ENCODE results near the gene PHF2. TPM values are rescaled to one million over a fixed set of nuclear protein-coding genes. Genes with fewer than 3 reads are reported as not detected.
A peak's percentile ranks its signal among the peaks of the same experiment; 100 is the strongest.
"Not testable (repeated sequence)": the region's sequence is repeated elsewhere in the genome, so short reads cannot be mapped to it uniquely, and the experiment has no call there.

The PHF2 gene
- total RNA-seq, 3 donors from 2014 or later = 24.8 to 26.9 (median 25.9) TPM

DNA sequence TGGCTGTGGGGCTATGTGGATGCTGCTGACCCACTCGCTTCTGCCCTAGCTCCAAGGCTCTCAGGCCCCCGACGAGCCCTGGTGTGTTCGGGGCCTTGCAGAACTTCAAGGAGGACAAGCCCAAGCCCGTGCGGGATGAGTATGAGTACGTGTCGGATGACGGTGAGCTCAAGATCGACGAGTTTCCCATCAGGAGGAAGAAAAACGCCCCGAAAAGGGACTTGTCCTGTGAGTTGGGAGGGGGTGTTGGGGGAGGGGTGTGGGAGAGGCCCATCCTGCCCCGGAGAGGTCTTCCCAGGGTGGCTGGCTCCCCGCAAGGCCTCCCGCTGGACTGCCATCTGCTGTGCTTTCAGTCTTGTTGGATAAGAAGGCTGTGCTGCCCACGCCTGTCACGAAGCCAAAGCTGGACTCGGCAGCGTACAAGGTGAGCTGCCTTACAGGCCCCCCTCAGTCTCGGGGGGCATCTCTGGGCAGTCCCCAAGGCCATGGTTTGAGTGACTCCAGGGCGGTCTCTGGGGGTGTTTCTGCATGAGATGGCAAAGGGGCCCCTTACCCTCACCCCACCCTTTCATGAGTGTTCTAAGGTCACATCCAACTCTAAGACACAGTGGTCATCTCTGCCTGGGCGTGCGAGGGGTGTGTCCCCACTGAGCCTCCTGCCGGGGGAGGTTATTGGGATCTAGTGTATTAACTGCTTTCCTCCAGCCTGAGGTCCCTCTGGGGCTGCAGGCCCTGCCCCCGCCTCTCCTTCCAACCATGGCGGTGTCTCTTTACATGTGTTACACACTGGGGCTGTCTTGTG is 89.5 kb downstream of the PHF2 start:
- no peaks in the 10 kb centered on the region for H3K27me3 ChIP-seq
- no peak overlapping the region for H3K4me3 ChIP-seq
- DNase-seq (ENCODE audit: low spot score in 2 of 2) = peak in 1 of 2 donors; percentile 45
- H3K27ac ChIP-seq = no peak overlapping the region
- TF ChIP-seq POLR2A (IDR thresholded peaks at IDR 0.05) (no peak), POLR2AphosphoS5 (IDR thresholded peaks at IDR 0.05) (no peak)
- TF ChIP-seq, protein P1, sequence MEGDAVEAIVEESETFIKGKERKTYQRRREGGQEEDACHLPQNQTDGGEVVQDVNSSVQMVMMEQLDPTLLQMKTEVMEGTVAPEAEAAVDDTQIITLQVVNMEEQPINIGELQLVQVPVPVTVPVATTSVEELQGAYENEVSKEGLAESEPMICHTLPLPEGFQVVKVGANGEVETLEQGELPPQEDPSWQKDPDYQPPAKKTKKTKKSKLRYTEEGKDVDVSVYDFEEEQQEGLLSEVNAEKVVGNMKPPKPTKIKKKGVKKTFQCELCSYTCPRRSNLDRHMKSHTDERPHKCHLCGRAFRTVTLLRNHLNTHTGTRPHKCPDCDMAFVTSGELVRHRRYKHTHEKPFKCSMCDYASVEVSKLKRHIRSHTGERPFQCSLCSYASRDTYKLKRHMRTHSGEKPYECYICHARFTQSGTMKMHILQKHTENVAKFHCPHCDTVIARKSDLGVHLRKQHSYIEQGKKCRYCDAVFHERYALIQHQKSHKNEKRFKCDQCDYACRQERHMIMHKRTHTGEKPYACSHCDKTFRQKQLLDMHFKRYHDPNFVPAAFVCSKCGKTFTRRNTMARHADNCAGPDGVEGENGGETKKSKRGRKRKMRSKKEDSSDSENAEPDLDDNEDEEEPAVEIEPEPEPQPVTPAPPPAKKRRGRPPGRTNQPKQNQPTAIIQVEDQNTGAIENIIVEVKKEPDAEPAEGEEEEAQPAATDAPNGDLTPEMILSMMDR (IDR thresholded peaks at IDR 0.05) = no peak
- no peaks in the 10 kb centered on the region for H3K36me3 ChIP-seq
- no peaks in the 10 kb centered on the region for H3K4me1 ChIP-seq
- intact Hi-C loops (cut with DNase I; ENCODE audit: low total_unique reads) = loop anchor here (5.0 kb wide), 1 partner anchor 1796 kb away; no protein-coding TSS in a partner anchor
- H3K9me3 ChIP-seq = no peaks in the 10 kb centered on the region

DNA sequence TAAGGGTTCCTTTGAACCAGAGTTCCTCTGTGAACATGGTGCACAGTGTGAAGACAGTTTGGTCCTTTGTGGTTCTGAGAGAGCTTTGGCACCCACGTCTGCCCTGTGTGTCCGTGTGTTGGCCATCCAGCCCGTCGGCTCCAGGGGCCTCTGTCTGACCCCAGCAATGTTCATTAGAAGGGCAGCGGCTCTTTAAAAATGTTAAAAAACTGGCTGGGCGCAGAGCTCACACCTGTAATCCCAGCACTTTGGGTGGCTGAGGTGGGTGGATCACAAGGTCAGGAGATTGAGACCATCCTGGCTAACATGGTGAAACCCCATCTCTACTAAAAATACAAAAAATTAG is 90.0 kb downstream of the PHF2 start:
- H3K4me1 ChIP-seq, H3K9me3 ChIP-seq, H3K36me3 ChIP-seq, H3K27ac ChIP-seq, H3K27me3 ChIP-seq, H3K4me3 ChIP-seq: not testable (repeated sequence)
- intact Hi-C loops (cut with DNase I; ENCODE audit: low total_unique reads) = loop anchor here (5.0 kb wide), 1 partner anchor 1796 kb away; no protein-coding TSS in a partner anchor
- peak in 1 of 2 donors; percentile 22 for DNase-seq (ENCODE audit: low spot score in 2 of 2)

DNA sequence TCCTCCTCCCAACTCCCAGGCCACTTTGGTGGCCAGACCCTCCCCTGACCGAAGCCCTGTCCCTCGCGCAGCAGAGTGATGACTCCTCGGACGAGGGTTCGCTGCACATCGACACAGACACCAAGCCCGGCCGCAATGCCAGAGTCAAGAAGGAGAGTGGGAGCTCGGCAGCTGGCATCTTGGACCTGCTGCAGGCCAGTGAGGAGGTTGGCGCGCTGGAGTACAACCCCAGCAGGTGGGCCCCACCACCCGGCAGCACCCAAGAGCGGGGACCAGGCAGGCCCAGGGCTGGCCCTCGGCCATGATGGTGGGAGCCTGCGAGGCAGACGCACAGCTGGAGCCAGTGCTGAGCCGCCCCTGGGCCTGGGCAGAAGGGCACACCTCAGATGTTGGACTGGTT is 90.6 kb downstream of the PHF2 start:
- intact Hi-C loops (cut with DNase I; ENCODE audit: low total_unique reads) = loop anchor here (5.0 kb wide), 1 partner anchor 1795 kb away; no protein-coding TSS in a partner anchor
- Histone ChIP-seq H3K4me1 (no peaks in the 10 kb centered on the region), H3K36me3 (no peaks in the 10 kb centered on the region), H3K27me3 (no peaks in the 10 kb centered on the region), H3K9me3 (no peaks in the 10 kb centered on the region), H3K4me3 (no peak overlapping the region), H3K27ac (no peak overlapping the region)
- DNase-seq (ENCODE audit: low spot score in 2 of 2) = peak in 1 of 2 donors; percentile 27
- TF ChIP-seq POLR2A (IDR thresholded peaks at IDR 0.05) (no peak), POLR2AphosphoS5 (IDR thresholded peaks at IDR 0.05) (no peak)
- TF ChIP-seq, protein P1 (IDR thresholded peaks at IDR 0.05) = no peak

DNA sequence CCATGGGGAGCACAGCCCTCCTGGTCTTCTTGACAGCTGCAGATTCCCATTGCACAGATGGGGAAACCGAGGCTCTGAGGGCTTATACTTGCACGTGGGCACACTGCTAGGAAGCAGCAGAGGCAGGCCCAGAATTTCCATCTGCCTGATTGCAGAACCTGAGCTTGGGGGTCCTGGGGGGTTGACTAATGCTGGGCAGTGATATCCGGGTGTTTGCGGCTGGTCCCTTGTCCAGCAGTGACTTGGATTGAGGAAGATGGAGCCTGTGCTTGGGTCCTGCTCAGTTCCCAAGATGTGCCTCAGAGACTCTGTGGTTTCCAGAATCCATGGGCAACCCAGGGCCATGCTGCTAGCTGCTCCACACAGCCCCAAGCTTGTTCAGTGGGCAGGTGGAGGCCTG is 91.2 kb downstream of the PHF2 start:
- Histone ChIP-seq H3K27ac (no peak overlapping the region), H3K9me3 (no peaks in the 10 kb centered on the region), H3K27me3 (no peaks in the 10 kb centered on the region), H3K36me3 (no peaks in the 10 kb centered on the region), H3K4me1 (no peaks in the 10 kb centered on the region), H3K4me3 (no peak overlapping the region)
- intact Hi-C loops (cut with DNase I; ENCODE audit: low total_unique reads) = loop anchor here (5.0 kb wide), 1 partner anchor 1795 kb away; no protein-coding TSS in a partner anchor
- TF ChIP-seq POLR2A (IDR thresholded peaks at IDR 0.05) = no peak
- TF ChIP-seq POLR2AphosphoS5 (IDR thresholded peaks at IDR 0.05) = no peak
- TF ChIP-seq, protein P1 (IDR thresholded peaks at IDR 0.05) = no peak
- DNase-seq (ENCODE audit: low spot score in 2 of 2) = peak in 1 of 2 donors; percentile 28

DNA sequence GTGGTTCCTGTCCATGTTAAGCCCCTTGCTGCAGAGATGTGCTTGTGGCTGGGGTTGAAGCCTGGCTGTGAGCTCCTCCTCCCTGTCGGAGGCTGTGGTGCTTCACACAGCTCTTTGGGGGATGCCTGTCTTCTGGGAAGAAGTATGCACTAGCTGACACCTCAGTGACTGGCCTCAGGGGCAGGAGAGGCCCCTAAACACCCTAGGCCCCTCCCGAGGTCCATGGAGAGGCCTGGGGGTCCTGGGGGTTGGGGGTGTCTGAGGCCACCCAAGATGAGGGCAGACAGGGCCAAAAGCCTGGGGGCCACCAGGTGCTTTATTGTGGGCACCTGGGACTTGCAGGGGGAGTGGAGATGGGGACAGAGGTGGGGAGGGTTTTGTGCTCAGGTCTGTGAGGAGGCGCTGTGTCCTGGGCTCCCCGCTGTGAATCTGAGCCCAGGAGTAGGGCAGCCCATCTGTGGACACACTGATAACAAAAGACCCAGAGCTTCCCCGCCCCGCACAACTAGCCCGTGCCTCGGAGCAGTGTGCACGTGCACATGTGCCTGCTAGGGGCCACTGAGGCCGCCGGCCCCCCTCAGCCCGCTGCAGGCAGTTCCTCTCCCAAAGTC is 92.0 kb downstream of the PHF2 start:
- TF ChIP-seq POLR2AphosphoS5 (IDR thresholded peaks at IDR 0.05) (no peak), POLR2A (IDR thresholded peaks at IDR 0.05) (no peak)
- TF ChIP-seq, protein P1 (IDR thresholded peaks at IDR 0.05) = no peak
- Histone ChIP-seq H3K27me3 (no peaks in the 10 kb centered on the region), H3K4me1 (no peaks in the 10 kb centered on the region), H3K27ac (no peak overlapping the region), H3K4me3 (no peak overlapping the region), H3K9me3 (no peaks in the 10 kb centered on the region), H3K36me3 (no peaks in the 10 kb centered on the region)
- intact Hi-C loops (cut with DNase I; ENCODE audit: low total_unique reads) = loop anchor here (5.0 kb wide), 1 partner anchor 1794 kb away; no protein-coding TSS in a partner anchor
- peak in 1 of 2 donors; percentile 34 for DNase-seq (ENCODE audit: low spot score in 2 of 2)

All from breast epithelium (tissue), 4 donors.